Uterus (tissue), 2 donors: ENCODE measurements around the gene ENPEP.

Source experiments
- POLR2A ChIP-seq, 2 donors: fragments of 450-650 bp; IDR thresholded peaks; one replicate each; pipeline ENCODE4 v1.6.1; 2016; ENCODE audit warnings: antibody characterized with exemption in 2 of 2, mild to moderate bottlenecking in 1 of 2, moderate library complexity in 1 of 2
- TF ChIP-seq, protein P1 (sequence below), 4 experiments: fragments of 200-600 bp in 2 of 4; fragments of 450-650 bp in 2 of 4; sonication (generic) in 2 of 4; IDR thresholded peaks; one replicate each; pipeline ENCODE4 v1.5.1; 2016 to 2019; ENCODE audit warnings: antibody characterized with exemption in 4 of 4, mild to moderate bottlenecking in 2 of 4, moderate library complexity in 1 of 4

DNA sequence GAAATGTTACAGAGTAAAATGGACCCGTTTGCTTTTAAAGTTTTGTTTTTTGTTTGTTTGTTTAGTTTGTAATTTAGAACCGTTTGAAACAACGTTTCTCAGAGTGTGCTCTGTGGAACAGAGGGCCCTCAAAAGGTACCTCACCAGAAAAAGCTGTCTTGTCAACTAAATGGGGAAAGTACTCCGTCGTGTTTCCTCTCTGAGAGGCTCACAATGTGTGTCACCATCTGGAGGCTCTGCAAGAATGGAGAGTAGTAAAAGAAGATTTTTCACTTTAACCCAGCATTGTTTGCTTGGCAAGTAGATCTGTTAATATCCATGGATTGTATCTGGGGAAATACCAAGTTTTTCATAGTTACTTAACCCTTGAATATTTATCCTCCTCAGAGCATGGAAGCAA is 1.5 kb upstream of the ENPEP start:
- TF ChIP-seq, protein P1, sequence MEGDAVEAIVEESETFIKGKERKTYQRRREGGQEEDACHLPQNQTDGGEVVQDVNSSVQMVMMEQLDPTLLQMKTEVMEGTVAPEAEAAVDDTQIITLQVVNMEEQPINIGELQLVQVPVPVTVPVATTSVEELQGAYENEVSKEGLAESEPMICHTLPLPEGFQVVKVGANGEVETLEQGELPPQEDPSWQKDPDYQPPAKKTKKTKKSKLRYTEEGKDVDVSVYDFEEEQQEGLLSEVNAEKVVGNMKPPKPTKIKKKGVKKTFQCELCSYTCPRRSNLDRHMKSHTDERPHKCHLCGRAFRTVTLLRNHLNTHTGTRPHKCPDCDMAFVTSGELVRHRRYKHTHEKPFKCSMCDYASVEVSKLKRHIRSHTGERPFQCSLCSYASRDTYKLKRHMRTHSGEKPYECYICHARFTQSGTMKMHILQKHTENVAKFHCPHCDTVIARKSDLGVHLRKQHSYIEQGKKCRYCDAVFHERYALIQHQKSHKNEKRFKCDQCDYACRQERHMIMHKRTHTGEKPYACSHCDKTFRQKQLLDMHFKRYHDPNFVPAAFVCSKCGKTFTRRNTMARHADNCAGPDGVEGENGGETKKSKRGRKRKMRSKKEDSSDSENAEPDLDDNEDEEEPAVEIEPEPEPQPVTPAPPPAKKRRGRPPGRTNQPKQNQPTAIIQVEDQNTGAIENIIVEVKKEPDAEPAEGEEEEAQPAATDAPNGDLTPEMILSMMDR (IDR thresholded peaks at IDR 0.05) = no peak
- no peak for TF ChIP-seq POLR2A (IDR thresholded peaks at IDR 0.05)
